Measurements from ENCODE around the gene IL17C. TPM values are rescaled to one million over a fixed set of nuclear protein-coding genes. Genes with fewer than 3 reads are reported as not detected.
A peak's percentile ranks its signal among the peaks of the same experiment; 100 is the strongest.
"Not testable (repeated sequence)": the region's sequence is repeated elsewhere in the genome, so short reads cannot be mapped to it uniquely, and the experiment has no call there.

The IL17C gene
- total RNA-seq, 1 experiment from 2014 or later: not detected

DNA sequence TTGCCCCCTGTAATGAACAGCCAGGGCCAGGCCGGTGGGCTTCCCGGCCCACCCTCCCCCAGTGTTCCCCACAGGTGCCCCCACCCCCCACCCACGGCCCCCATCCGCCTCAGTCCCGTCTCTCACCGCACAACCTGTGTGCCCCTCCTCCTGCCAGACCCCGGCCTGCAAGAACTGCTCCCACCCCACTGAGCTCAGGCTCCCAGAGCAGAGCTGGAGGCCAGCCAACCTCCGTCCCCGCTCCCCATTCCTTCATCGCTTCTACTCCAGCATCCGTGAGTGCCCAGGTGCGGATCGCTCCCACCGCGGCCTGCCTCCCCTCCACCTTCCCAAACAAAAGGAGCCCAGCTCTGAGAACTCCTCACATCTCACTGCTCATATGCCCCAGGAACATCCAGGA is 20.3 kb downstream of the IL17C start:
- DNase-seq (ENCODE audit: low read depth): no peak

DNA sequence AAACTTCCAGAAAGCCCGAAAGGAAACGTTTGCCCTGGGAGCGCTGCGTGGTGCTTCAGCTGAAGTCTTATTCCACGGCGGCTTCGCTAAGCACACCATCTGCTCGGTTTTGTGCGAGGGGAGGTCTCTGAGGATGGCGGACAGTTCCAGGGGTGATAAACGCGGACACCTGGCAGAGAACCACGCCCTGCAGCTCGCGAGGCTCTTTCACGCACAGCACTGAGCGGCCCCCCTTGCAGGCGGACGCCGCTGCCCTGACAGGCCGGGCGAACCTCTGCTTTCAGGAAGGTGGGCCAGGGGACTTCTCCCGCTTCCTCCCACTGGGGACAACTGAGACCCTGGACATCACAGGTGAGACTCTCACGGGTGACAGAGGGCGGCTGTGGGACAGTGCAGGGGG is 20.8 kb downstream of the IL17C start:
- no peak for DNase-seq (ENCODE audit: low read depth)

DNA sequence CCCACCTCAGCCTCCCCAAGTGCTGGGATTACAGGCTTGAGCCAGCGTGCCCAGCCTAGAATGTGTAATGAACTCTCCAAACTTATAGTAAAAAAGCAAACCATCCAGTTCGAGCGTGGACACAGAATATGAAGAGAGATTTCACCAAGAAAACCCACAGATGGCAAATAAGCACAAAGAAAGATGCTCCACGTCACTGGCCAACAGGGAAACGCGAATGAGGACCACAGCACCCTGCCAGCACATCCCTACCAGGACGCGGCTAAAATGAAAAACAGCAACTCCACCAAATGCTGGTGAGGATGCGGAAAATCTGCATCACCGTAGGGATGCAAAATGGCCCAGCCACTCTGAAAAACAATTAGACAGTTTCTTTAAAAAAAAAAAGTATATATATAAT is 23.1 kb downstream of the IL17C start:
- no peak for DNase-seq (ENCODE audit: low read depth)

DNA sequence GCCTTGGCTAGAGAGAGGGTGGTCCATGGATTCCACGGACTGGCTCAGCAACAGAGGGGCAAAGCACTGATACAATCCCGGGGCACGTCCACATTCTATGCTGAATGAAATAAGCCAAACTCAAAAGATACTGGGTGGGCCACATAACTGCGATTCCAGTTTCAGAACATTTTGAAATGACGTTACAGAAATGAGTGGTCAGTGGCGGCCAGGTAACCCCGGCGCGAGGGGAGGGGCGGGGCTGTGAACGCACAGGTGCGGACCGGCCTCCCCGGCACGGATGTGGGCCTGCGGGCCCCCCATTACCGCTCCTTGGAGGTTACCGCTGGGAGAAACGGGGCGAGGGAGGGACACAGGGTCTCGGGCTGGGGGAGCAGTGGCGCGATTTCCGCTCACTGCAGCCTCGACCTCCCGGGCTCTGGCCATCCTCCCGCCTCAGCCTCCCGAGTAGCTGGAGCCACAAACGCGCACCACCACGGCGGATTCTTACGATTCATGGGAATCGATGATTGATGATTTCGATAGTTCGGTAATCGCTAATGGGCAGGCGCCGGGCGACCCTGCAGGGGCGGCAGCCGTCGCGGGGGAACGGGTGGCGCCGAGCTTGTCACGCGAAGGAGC is 24.0 kb downstream of the IL17C start:
- DNase-seq (ENCODE audit: low read depth): no peak

DNA sequence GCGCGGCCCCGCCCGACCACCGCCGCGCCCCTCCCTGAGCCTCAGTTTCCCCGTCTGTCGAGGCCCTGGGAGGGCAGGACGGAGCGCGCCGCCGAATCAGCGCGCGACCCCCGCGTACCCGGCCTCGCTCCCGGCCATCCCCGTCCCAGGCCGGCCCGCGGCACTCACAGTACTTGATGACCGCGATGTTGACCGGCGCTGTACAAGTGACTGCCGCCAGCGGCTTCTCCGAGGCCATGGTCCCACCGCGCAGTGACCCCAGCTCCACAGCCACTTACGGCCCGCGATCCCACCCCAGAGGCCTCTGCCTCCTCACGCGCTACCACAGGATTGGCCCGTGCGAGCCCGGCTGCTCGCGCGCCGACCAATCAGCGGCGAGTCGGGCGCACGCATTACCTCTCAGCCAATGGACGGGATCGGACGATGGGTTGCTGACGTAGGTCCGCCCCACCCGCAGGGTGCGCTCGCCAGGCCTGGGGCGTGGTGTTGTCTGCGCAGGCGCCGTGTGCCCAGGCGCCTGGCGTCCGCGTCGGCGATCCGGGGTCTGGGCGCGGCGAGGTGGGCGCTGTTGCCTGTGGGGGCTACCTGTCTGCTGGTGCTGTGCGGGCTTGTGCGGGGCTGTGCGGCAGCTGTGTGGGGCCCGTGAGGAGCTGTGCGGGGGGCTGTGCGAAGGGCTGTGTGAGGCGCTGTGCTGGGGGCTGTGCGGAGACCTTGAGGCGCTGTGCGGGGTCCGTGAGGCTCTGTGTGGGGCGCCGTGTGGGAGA is 24.7 kb downstream of the IL17C start, which contains the start of gene MVD:
Gene MVD, minus strand, starts transcription at position 249 of the 764 bp plus-strand sequence. Its CDS starts 11 bp downstream, at position 238.
- peak; percentile 97 for DNase-seq (ENCODE audit: low read depth)

DNA sequence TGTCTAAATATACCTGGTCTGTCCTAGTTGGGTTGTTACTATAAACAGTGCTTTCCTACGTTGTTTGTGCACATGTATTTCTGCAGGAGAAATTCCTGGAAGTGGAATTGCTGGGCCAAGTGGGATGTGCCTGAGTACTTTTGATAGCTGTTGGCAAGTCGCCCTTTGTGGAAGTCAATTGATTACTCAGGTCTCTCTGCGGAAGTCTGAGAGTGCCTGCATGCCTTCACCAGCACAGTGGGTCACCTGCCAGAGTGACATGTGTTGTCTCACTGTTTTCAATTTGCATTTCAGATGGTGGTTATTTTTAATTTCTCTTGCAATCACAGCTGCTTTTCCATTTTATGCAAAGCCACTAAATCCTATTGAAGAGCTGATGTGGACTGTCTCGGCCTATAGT is 26.8 kb downstream of the IL17C start:
- DNase-seq (ENCODE audit: low read depth): no peak

DNA sequence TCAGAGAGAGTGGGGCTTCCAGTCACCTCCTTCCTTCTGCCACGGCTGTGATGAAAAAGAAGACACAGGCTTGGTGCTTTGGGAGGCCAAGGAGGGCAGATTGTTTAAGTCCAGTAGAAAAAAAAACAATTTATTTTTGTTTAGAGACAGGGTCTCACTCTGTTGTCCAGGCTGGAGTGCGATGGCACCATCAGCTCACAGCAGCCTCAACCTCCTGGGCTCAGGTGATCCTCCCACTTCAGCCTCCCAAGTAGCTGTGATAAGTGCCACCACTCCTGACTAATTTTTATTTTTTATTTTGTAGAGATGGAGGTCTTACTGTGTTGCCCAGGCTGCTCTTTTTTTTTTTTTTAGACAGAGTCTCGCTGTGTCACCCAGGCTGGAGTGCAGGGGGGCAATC is 27.2 kb downstream of the IL17C start:
- DNase-seq (ENCODE audit: low read depth): no peak

DNA sequence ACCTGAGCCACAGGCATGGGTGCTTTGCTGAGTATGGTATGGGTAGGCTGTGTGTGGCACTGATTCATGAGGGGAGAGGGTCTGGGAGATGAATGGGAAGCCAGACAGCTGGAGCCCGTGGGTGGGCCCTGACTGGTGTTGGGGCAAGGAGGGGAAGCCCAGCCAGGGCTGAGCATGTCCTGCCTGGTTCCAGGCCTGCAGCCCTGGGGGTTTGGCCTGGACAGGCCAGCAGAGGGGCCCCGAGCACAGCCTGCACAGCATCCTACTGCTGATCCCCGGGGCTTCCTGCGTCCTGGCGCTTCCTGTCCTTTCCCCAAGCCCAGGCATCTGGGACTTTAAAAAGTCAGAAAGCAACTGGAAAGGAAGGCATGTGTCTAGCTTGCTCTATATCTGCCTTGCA is 29.1 kb downstream of the IL17C start:
- no peak for DNase-seq (ENCODE audit: low read depth)

DNA sequence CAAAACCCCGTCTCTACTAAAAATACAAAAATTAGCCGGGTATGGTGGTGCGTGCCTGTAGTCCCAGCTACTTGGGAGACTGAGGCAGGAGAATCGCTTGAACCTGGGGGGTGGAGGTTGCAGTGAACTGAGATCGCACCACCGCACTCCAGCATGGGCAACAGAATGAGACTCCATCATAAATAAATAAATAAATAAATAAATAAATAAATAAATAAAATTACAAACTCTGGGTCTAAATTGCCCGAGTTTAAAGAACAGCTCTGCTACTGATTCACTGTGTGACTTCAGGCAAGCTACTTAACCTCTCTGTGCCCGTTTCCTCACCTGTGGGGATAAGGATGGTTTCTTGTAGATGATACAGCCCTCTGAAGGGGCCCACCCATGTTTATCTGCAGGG is 31.1 kb downstream of the IL17C start:
- DNase-seq (ENCODE audit: low read depth): not testable (repeated sequence)

DNA sequence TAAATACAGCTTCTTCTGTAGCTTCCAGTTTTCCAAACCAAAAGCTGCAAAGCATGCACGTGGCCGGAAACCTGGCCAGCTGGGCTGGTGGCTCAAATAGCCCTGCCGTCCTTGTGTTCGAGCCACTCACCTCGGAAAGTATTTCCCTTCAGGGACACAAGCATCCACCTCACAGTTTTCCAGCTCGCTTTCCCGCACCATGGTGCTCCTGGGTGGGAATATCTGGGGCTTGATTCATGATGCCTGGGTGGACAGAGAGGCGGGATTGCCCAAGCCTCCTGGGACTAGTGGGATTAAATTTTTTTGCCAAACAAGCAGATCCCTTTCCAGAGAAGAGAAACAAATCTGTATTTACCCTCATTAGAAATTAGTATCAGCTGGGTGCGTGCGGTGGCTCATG is 31.6 kb downstream of the IL17C start:
- no peak for DNase-seq (ENCODE audit: low read depth)

DNA sequence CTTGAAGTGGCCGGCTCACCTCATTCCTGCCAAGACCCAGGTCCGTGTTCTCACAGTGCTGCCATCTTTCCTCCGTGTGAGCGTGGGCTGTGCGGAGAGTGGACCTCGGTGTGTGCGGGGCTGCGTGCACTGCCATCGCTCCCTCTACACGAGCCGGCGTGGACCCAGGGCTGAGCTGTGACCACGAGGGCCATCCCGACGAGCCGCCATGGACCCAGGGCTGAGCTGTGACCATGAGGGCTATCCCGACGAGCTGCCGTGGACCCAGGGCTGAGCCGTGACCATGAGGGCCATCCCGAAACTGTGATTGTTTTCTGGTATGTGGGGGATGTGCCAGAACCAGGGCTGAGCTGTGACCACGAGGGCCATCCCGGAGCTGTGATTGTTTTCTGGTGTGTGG is 33.4 kb downstream of the IL17C start:
- DNase-seq (ENCODE audit: low read depth): no peak

DNA sequence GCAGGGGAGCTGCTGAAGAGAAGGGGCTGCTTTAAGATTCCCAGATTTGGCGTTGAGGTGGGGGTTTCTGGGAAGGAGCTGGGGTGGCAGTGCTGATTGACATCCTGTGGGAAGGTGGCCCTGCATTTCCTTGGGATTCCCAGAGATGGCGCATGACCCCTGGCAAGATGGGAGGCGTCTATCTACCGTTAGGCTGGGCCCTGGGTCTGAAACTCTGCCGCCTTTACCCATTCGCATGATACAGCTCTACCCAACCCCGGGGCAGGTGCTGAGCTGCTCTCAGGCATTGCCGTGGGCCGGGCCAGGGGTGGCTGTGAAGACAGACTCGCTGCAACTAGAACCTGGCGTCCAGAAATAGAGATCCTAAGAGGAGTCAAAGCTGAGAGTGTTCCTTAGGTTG is 34.4 kb downstream of the IL17C start:
- DNase-seq (ENCODE audit: low read depth): no peak

DNA sequence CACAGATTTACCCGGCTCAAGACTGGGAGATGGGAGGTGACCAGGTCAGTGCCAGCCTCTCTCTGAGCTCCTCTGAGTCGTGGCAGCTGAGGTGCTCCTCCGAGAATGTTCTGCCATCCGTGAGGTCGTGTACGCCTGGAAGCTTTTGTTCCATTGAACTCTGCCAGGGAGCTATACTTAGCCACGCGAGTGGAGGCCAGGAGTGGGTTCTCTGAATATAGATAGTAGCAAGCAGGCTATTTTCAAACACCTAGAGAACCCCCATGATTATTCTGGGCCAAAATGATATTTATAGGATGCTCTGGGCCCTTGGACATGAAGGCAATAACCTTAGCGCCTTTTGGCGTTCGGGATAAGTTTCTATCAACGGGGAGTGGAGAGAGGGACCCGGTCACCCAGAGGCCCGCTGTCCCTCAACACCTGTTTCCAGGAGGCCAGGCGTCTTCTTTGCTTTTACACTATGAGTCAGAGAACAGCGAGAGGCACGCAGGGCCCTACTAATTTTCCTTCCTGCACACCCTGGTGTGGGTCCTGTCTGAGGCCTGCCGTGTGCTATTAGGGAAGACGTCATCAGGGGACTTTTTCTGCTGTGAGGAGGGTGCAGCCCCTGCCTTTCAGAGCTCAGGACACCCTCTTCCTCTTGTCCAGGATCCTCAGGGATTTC is 35.5 kb downstream of the IL17C start:
- no peak for DNase-seq (ENCODE audit: low read depth)

DNA sequence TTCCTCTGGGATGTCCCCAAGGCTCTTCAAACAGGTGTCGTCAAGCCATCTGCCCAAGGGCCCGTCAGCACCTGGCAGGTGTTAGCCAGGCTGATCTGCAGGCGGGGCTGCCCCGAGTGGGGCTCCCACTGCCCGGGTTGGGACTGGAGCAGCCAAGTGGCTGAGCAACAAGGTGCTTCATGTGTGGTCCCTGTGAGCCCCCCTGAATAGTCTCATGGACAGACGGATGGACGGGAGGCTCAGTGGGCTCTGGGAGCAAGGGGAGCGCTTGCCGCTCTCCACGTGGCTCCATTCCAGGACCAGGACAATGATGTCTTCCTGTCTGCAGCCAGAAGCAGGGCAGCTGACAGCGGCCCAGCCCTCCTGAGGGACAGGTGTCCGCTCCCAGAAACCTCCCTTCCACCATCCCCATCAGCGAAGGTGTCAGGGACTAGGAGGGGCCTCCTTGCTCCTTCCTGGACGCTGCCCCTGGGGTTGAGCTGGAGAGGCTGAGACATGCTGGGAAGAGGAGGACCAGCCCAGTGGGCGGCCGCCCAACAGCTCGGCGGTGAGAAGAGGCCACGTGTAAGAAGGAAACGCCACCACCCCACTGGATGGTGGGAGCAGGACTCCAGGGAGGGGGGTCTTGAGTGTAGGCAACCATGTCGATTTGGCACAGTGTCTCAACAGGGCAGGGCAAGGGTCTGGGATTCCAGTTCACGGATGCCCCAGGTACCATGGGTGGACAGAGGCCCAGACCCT is 38.3 kb downstream of the IL17C start:
- DNase-seq (ENCODE audit: low read depth): no peak

DNA sequence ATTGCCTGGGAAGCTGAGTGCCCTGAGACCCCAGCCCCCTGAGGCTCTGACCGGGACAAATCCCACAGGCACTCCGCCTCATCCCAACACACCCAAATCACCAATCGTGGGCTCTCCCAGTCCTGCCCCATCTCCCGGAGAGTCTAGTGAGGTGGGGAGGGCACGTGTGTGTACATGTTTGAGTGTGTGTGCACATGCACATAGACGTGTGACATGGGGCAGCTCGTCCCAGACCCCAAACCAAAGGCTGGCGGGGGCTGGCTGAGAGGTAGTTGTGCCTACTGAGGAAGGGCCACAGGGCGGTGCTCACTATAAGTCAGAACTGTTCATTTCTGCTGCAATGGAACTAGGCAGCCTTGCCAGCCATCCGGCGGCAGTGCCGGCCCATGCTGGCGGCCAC is 39.3 kb downstream of the IL17C start:
- no peak for DNase-seq (ENCODE audit: low read depth)

DNA sequence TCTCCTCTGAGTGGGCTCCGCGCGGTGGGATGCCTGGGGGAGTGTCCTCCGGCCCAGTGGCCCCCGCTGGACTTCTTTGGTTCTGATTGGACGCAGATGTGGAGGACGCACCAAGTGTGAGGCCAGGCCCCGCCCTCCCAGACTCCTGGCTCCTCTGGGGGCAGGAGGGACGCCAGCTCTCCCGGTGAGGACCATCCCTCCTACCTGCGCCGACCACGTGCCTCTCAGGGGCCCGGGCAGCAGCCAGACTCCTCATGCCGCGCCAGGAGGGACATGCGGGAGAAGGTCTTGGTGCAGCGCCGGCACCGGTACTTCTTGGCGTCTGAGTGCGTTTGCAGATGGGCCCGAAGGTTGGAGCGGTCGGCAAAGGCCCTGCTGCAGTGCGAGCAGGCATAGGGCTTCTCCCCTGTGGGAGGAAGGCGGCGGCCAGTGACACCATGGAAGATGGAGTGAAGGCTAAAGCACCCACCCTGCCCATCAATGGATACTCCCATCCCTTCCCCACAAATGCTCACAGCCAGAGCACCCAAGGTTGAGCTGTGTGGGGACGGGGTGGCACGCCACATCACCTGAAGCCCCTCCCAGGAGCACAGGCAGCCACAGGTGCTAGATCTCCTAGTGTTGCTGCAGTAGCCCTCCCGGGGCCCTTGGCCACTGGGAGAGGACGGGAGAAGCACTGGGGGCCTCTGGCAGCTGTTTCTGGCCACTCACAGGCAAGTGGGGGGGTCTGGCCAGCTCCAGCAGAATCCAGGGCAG is 40.0 kb downstream of the IL17C start:
- no peak for DNase-seq (ENCODE audit: low read depth)

DNA sequence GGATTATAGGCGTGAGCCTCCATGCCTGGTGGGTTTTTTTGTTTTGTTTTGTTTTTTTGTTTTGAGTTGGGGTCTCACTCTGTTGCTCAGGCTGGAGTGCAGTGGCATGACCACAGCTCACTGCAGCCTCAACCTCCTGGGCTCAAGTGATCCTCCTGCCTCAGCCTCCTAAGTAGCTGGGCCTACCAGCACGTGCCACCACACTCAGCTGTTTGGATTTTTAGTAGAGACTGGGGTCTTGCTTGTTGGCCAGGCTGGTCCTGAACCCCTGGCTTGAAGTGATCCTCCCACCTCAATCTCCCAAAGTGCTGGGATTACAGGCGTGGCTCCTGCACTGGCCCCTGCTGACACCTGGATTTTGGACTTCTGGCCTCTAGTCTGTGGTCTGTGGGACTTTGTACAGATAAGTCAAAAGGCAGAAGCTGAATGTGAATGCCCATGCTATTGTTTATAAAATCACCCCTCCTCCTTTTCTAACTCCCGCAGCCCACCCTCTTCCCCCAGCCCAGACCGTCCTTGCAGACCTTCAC is 42.2 kb downstream of the IL17C start:
- DNase-seq (ENCODE audit: low read depth): no peak

DNA sequence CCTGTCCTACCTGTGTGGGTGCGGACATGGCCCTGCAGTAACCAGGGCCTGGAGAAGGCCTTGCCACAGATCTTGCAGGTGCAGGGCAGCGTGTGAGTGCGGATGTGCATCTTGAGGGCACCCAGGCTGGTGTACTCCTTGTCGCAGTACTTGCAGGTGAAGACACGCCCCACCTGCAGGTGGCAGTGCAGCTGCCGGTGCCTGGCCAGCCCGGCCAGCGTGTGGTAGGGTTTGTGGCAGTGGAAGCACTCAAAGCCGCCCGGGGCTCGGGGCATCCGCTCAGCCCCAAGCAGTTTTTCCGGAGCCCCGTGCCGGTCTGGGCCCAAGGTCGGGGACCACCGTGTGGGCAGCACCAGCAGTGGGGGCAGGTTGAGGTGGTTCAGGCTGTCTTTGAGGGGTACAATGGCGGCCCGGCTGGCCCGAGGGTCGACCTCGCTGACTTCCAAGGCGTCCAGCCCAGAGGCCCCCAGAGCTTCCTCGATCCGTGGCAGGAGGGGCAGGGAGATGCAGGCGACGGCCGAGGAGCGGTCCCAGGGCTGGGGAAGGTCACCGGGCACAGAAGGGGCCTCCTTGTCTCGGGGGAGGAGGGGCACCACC is 42.8 kb downstream of the IL17C start:
- DNase-seq (ENCODE audit: low read depth): no peak

DNA sequence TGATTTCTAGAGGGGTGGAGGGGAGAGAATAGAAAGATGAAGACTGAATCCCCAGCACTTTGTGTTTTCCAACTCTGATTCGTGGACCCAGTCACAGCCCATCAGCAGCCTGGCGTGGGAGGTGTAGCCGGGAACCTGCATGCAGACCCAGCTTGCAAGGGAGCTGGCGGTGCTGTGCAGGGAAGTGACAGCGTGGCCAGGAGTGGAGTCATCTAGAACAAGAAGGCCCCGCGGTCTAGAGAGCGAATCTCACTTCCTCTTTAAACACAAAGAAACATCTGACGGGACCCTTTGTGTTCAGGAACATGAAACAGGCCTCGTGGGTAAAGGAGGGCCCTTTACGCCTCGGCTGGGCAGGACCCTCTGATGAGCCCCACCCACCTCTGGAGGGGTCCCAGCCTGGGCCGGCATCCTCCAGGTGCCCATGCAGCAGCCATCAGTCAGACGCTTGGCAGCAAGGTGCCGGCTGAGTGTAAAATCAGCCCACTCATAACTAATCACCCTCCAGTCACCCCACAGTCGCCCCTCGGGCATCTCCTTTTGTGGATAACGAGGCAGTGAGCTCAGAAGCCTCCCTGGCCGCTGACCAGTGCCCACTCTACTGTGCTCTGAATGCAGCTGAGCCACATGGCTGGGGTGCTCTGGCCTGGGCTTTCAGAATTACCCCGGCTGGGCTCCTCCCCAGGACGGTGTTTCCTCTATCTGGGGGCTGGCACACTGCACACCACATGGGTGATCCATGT is 43.5 kb downstream of the IL17C start:
- DNase-seq (ENCODE audit: low read depth): no peak

DNA sequence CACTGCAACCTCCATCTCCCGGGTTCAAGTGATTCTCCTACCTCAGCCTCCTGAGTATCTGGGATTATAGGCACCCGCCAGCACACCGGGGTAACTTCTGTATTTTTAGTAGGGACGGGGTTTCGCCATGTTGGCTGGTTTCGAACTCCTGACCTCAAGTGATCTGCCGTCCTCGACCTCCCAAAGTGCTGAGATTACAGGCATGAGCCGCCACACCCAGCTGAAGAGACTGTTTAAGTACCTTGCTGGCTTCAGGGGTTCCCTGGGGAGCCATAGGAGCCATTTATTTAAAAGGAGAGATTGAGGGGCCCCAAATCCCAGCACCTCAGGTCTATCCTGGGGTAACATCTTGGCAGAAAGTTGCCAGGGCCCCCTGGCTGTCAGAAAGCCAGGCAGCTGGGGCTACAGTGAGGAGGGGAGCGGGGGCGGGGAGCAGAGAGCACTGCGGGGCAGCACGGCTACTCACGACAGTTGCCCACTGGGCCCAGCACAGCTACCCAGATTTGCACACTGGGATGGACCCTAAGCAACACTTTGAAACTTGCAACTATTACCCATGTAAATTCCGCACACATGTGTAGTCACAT is 46.3 kb downstream of the IL17C start:
- no peak for DNase-seq (ENCODE audit: low read depth)
